Esophagus mucosa (tissue), 1 donor: ENCODE data around the gene ATXN2L. TPM values are rescaled to one million over a fixed set of nuclear protein-coding genes. Genes with fewer than 3 reads are reported as not detected.

Experiments used
- total RNA-seq: library from RNA; stranded (reverse); gene quantifications from one replicate; pipeline ENCODE4 v1.2.4, GENCODE V29; 2023
- donor health status: DM: yes; HTN: yes; CAD: no.

ATXN2L gene
- total RNA-seq, 1 donor from 2014 or later = 67.0 TPM

Other genes with a start within 250 kb of the ATXN2L start
- 0.32 TPM for gene SULT1A2, start 225.9 kb upstream of the ATXN2L start, total RNA-seq
- 4.7 TPM for gene SULT1A1, start 213.0 kb upstream of the ATXN2L start, total RNA-seq
- 0.24 TPM for gene NPIPB8, start 184.9 kb upstream of the ATXN2L start, total RNA-seq
- 318 TPM for gene EIF3C, start 111.5 kb upstream of the ATXN2L start, total RNA-seq
- gene NPIPB9, start 71.2 kb upstream of the ATXN2L start, total RNA-seq = 0.84 TPM
- 137 TPM for gene TUFM, start 23.3 kb downstream of the ATXN2L start, total RNA-seq
- gene SH2B1, start 40.8 kb downstream of the ATXN2L start, total RNA-seq = 15.7 TPM
- 0.48 TPM for gene ATP2A1, start 55.5 kb downstream of the ATXN2L start, total RNA-seq
- 15.8 TPM for gene RABEP2, start 102.2 kb downstream of the ATXN2L start, total RNA-seq
- 0.40 TPM for gene CD19, start 109.0 kb downstream of the ATXN2L start, total RNA-seq
- 21.3 TPM for gene NFATC2IP, start 127.9 kb downstream of the ATXN2L start, total RNA-seq
- gene SPNS1, start 151.8 kb downstream of the ATXN2L start, total RNA-seq = 22.5 TPM
- 3.5 TPM for gene LAT, start 162.1 kb downstream of the ATXN2L start, total RNA-seq